Activated B cell treated with CpG ODN at 0.5 μM for 24 hours (primary cell): Measurements from ENCODE around the gene HK1. TPM values are rescaled to one million over a fixed set of nuclear protein-coding genes. Genes with fewer than 3 reads are reported as not detected.
A peak's percentile ranks its signal among the peaks of the same experiment; 100 is the strongest.

Experiments
- ATAC-seq: fragments of 200-7000 bp; cut with Tn5 transposase; one replicate; pipeline ENCODE4 v1.10.0; 2021; ENCODE audit warnings: low read depth, mild to moderate bottlenecking, moderate library complexity
- CTCF ChIA-PET: fragments of 350-600 bp; sonication (Branson Sonifier 250); formaldehyde crosslinking; loops from one replicate; lab custom pipeline; 2021; ENCODE audit warnings: antibody characterized with exemption; lab: Charles Lee
- POLR2A ChIA-PET: fragments of 350-600 bp; sonication (Branson Sonifier 250); formaldehyde crosslinking; loops from one replicate; lab custom pipeline; 2021; ENCODE audit warnings: antibody characterized with exemption; lab: Charles Lee
- DNase-seq: peaks from one replicate; pipeline ENCODE4 v3.0.0; 2022
- H3K27ac Mint-ChIP-seq: one replicate; pipeline ENCODE4 v1.8.0; 2020; ENCODE audit warnings: mixed read lengths
- H3K27me3 Mint-ChIP-seq: one replicate; pipeline ENCODE4 v1.8.0; 2021; ENCODE audit warnings: mixed read lengths
- H3K36me3 Mint-ChIP-seq: one replicate; pipeline ENCODE4 v1.8.0; 2021; ENCODE audit warnings: low read depth, mixed read lengths
- H3K4me1 Mint-ChIP-seq: one replicate; pipeline ENCODE4 v1.8.0; 2021; ENCODE audit warnings: mixed read lengths
- H3K4me3 Mint-ChIP-seq: one replicate; pipeline ENCODE4 v1.8.0; 2020; ENCODE audit warnings: mild to moderate bottlenecking, mixed read lengths
- H3K9me3 Mint-ChIP-seq: one replicate; pipeline ENCODE4 v1.8.0; 2020; ENCODE audit warnings: mixed read lengths
- CTCF ChIP-seq: fragments of 200-600 bp; IDR thresholded peaks from one replicate; pipeline ENCODE4 v1.8.0; 2022; ENCODE audit warnings: antibody characterized with exemption, mild to moderate bottlenecking
- intact Hi-C: fragments of 100-400 bp; cut with micrococcal nuclease; formaldehyde crosslinking; loops from one replicate; pipeline ENCODE4 v1.15.1; 2024
- total RNA-seq: library from RNA; stranded (reverse); gene quantifications from 2 replicates; pipeline ENCODE4 v1.2.3, GENCODE V29; 2022

HK1 gene
- total RNA-seq, 1 donor from 2014 or later: 47.2 TPM

- H3K9me3 Mint-ChIP-seq: no peaks in the 10 kb centered on the region
- DNase-seq: no peak
- ChIA-PET POLR2A (interaction anchor here (0.6 to 2.0 kb wide), 5 partner anchors 22 to 264 kb away, joined by 3 to 18 read pairs (median 5); partner anchors contain the start of gene SUPV3L1), CTCF (no interaction called here)
- H3K27me3 Mint-ChIP-seq: no peaks in the 10 kb centered on the region
- intact Hi-C loops: no loop called here
- H3K27ac Mint-ChIP-seq: peak overlapping the region; percentile 81
- ATAC-seq: peak; percentile 28
- H3K36me3 Mint-ChIP-seq: peaks cover 4% of the 10 kb centered on the region
- H3K4me1 Mint-ChIP-seq: peaks cover 63% of the 10 kb centered on the region
- peak overlapping the region; percentile 62 for H3K4me3 Mint-ChIP-seq
- no peak for TF ChIP-seq CTCF
Measured at GRCh38 chr10:69348816-69349541, 70.7 kb downstream of the HK1 start.

GRCh38 chr10:69349542-69349888, 71.2 kb downstream of the HK1 start:
- intact Hi-C loops: no loop called here
- Mint-ChIP-seq H3K27me3 (no peaks in the 10 kb centered on the region), H3K9me3 (no peaks in the 10 kb centered on the region), H3K36me3 (peaks cover 7% of the 10 kb centered on the region), H3K27ac (peak overlapping the region; percentile 81), H3K4me1 (peaks cover 57% of the 10 kb centered on the region), H3K4me3 (no peak overlapping the region)
- ChIA-PET CTCF (no interaction called here), POLR2A (interaction anchor here (2.0 kb wide), 1 partner anchor 31 kb away, joined by 18 read pairs; no protein-coding TSS in a partner anchor)
- no peak for TF ChIP-seq CTCF
- DNase-seq (no peak), ATAC-seq (no peak)

- H3K27me3 Mint-ChIP-seq: no peaks in the 10 kb centered on the region
- peaks cover 38% of the 10 kb centered on the region for H3K4me1 Mint-ChIP-seq
- no peaks in the 10 kb centered on the region for H3K9me3 Mint-ChIP-seq
- ChIA-PET POLR2A (no interaction called here), CTCF (no interaction called here)
- ATAC-seq: no peak
- DNase-seq: no peak
- intact Hi-C loops: no loop called here
- no peak overlapping the region for H3K4me3 Mint-ChIP-seq
- TF ChIP-seq CTCF: no peak
- peaks cover 5% of the 10 kb centered on the region for H3K36me3 Mint-ChIP-seq
- H3K27ac Mint-ChIP-seq: no peak overlapping the region
Measured at GRCh38 chr10:69351589-69351988, 73.3 kb downstream of the HK1 start.

GRCh38 chr10:69352569-69353264, 74.4 kb downstream of the HK1 start:
- no peak overlapping the region for H3K4me3 Mint-ChIP-seq
- intact Hi-C loops: no loop called here
- ATAC-seq (no peak), DNase-seq (no peak)
- no peaks in the 10 kb centered on the region for H3K9me3 Mint-ChIP-seq
- H3K27me3 Mint-ChIP-seq: no peaks in the 10 kb centered on the region
- TF ChIP-seq CTCF: no peak
- ChIA-PET POLR2A (interaction anchor here (0.7 to 1.1 kb wide), 2 partner anchors 21 to 35 kb away, joined by 3 to 8 read pairs; no protein-coding TSS in a partner anchor), CTCF (no interaction called here)
- H3K27ac Mint-ChIP-seq: no peak overlapping the region
- H3K36me3 Mint-ChIP-seq: peaks cover 5% of the 10 kb centered on the region
- peaks cover 28% of the 10 kb centered on the region for H3K4me1 Mint-ChIP-seq

- ATAC-seq (no peak), DNase-seq (no peak)
- Mint-ChIP-seq H3K36me3 (peaks cover 5% of the 10 kb centered on the region), H3K4me3 (no peak overlapping the region), H3K27ac (no peak overlapping the region), H3K27me3 (no peaks in the 10 kb centered on the region), H3K4me1 (peaks cover 16% of the 10 kb centered on the region), H3K9me3 (no peaks in the 10 kb centered on the region)
- ChIA-PET CTCF (no interaction called here), POLR2A (interaction anchor here (0.6 to 1.1 kb wide), 2 partner anchors 33 to 36 kb away, joined by 3 read pairs; no protein-coding TSS in a partner anchor)
- no peak for TF ChIP-seq CTCF
- intact Hi-C loops: no loop called here
Measured at GRCh38 chr10:69353977-69354635, 75.8 kb downstream of the HK1 start.
